Measurements from ENCODE around the gene PPIF.
"Not testable (repeated sequence)": the region's sequence is repeated elsewhere in the genome, so short reads cannot be mapped to it uniquely, and the experiment has no call there.

The PPIF gene

GRCh38 chr10:79331226-79331625, 16.0 kb upstream of the PPIF start:
- ATAC-seq: no peak

DNA sequence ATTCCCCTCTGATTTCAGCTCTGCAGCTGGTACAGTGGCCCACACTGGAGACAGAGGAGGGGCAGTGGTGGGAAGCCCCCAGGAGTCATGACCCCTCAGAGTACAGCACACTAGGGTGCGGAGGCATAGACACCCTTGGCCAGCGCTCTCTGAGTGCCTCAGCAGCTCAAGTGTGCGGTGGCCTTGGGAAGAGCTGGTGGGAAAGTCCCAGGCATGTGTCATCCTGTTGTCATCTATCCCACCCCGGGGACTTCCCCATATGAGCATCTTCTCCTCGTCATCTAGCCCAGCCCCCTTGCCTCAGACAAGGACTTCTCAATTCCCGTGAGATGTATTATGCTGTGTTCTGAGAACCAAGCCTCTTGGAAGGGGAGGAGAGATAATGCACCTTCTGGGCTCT, 15.6 kb upstream of the PPIF start:
- TF ChIP-seq ISL1 (CRISPR knock-in tag; IDR thresholded peaks at IDR 0.05): no peak
- TF ChIP-seq ZNF565 (CRISPR knock-in tag; conservative IDR thresholded peaks at IDR 0.05; ENCODE audit: low read depth): no peak
- TF ChIP-seq GLIS3 (CRISPR knock-in tag; IDR thresholded peaks at IDR 0.05): no peak
- no peak for TF ChIP-seq ZNF70 (CRISPR knock-in tag; IDR thresholded peaks at IDR 0.05)
- TF ChIP-seq, protein P1, sequence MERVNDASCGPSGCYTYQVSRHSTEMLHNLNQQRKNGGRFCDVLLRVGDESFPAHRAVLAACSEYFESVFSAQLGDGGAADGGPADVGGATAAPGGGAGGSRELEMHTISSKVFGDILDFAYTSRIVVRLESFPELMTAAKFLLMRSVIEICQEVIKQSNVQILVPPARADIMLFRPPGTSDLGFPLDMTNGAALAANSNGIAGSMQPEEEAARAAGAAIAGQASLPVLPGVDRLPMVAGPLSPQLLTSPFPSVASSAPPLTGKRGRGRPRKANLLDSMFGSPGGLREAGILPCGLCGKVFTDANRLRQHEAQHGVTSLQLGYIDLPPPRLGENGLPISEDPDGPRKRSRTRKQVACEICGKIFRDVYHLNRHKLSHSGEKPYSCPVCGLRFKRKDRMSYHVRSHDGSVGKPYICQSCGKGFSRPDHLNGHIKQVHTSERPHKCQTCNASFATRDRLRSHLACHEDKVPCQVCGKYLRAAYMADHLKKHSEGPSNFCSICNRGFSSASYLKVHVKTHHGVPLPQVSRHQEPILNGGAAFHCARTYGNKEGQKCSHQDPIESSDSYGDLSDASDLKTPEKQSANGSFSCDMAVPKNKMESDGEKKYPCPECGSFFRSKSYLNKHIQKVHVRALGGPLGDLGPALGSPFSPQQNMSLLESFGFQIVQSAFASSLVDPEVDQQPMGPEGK (CRISPR knock-in tag; IDR thresholded peaks at IDR 0.05; ENCODE audit: borderline replicate concordance): no peak
- ATAC-seq: peak; percentile 51

More at GRCh38 chr10:79331226-79331625, 16.0 kb upstream of the PPIF start:
- TF ChIP-seq ARNTL (CRISPR knock-in tag; IDR thresholded peaks at IDR 0.05; ENCODE audit: borderline replicate concordance, low read depth) (no peak), CSDC2 (CRISPR knock-in tag; IDR thresholded peaks at IDR 0.05) (no peak), TSHZ2 (CRISPR knock-in tag; IDR thresholded peaks at IDR 0.05) (no peak), ZNF70 (CRISPR knock-in tag; IDR thresholded peaks at IDR 0.05) (no peak), PPARA (CRISPR knock-in tag; IDR thresholded peaks at IDR 0.05; ENCODE audit: borderline replicate concordance) (no peak), ZNF8 (CRISPR knock-in tag; IDR thresholded peaks at IDR 0.05) (no peak), GLIS3 (CRISPR knock-in tag; IDR thresholded peaks at IDR 0.05) (no peak), ZNF565 (CRISPR knock-in tag; conservative IDR thresholded peaks at IDR 0.05; ENCODE audit: low read depth) (no peak), SNAI2 (CRISPR knock-in tag; IDR thresholded peaks at IDR 0.05) (no peak), TCF4 (CRISPR knock-in tag; IDR thresholded peaks at IDR 0.05; ENCODE audit: borderline replicate concordance) (no peak), BACH2 (CRISPR knock-in tag; IDR thresholded peaks at IDR 0.05; ENCODE audit: borderline replicate concordance) (no peak), CREB5 (CRISPR knock-in tag; IDR thresholded peaks at IDR 0.05; ENCODE audit: low read depth) (no peak), ESRRG (CRISPR knock-in tag; IDR thresholded peaks at IDR 0.05) (no peak), ZFP3 (CRISPR knock-in tag; IDR thresholded peaks at IDR 0.05) (no peak), ISL1 (CRISPR knock-in tag; IDR thresholded peaks at IDR 0.05) (no peak), ZC3H10 (CRISPR knock-in tag; IDR thresholded peaks at IDR 0.05) (no peak)
- TF ChIP-seq, protein P2, sequence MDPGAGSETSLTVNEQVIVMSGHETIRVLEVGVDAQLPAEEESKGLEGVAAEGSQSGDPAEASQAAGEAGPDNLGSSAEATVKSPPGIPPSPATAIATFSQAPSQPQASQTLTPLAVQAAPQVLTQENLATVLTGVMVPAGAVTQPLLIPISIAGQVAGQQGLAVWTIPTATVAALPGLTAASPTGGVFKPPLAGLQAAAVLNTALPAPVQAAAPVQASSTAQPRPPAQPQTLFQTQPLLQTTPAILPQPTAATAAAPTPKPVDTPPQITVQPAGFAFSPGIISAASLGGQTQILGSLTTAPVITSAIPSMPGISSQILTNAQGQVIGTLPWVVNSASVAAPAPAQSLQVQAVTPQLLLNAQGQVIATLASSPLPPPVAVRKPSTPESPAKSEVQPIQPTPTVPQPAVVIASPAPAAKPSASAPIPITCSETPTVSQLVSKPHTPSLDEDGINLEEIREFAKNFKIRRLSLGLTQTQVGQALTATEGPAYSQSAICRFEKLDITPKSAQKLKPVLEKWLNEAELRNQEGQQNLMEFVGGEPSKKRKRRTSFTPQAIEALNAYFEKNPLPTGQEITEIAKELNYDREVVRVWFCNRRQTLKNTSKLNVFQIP (CRISPR knock-in tag; IDR thresholded peaks at IDR 0.05; ENCODE audit: borderline replicate concordance, low read depth): no peak
- TF ChIP-seq, protein P1 (CRISPR knock-in tag; IDR thresholded peaks at IDR 0.05; ENCODE audit: borderline replicate concordance): no peak

DNA sequence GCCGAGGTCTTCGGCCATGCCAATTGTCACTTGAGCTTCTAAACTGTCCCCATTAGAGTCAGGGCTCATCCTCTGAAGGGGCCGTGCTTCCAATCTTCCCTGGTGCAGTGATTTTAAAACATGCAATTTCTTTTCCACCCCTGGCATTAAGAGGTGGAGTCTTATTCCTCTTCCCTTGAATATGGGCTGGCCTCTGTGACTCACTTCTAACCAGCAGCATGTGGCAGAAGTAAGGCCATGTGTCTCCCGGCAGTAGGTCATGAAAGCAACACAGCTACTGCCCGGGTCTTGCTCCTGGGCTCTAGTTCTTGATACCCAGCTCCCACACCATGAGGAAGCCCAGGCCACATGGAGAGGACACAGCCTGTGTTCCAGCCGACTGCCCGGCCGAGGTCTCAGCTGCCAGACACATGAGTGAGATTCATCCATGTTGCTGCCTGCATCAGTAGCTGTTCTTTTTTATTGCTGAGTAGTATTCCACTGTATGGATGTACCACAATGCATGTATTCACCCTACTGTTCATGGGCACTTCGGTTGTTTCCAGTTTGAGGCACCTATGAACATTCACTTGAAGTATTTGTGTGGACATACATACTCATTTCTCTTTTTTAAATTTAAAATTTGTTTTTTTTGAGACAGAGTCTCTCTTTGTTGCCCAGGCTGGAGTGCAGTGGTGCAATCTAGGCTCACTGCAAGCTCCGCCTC, 14.5 kb upstream of the PPIF start:
- not testable (repeated sequence) for ATAC-seq
- peak; percentile 99 for TF ChIP-seq ZNF8 (CRISPR knock-in tag; IDR thresholded peaks at IDR 0.05)
